GM12878 (cell line): ENCODE measurements around the gene CALD1. TPM values are rescaled to one million over a fixed set of nuclear protein-coding genes. Genes with fewer than 3 reads are reported as not detected.

Experiments used
- ASH2L ChIP-seq: fragments of 300-600, 200-600 bp; sonication (generic); IDR thresholded peaks from 2 replicates; pipeline ENCODE4 v1.6.1; 2017; ENCODE audit warnings: low read depth, mild to moderate bottlenecking, borderline replicate concordance
- BHLHE40 ChIP-seq, 2 experiments: fragments of 450-650 bp in 1 of 2; IDR thresholded peaks; 2 replicates each; pipeline ENCODE4 v1.6.1; 2011 to 2017; ENCODE audit warnings: low read depth in 2 of 2, borderline replicate concordance in 1 of 2, improper control_type of control experiment in 1 of 2, low read length in 1 of 2, mild to moderate bottlenecking in 1 of 2
- CBFB ChIP-seq: IDR thresholded peaks from 2 replicates; pipeline ENCODE4 v1.6.1; 2016; ENCODE audit warnings: antibody characterized with exemption, low read depth
- E4F1 ChIP-seq: fragments of 450-650 bp; IDR thresholded peaks from 2 replicates; pipeline ENCODE4 v1.6.1; 2018; ENCODE audit warnings: borderline replicate concordance, mild to moderate bottlenecking; ENCODE audit not compliant: partially characterized antibody
- GABPA ChIP-seq: IDR thresholded peaks from 2 replicates; pipeline ENCODE4 v1.6.1; 2014; ENCODE audit warnings: antibody characterized with exemption, low read depth, mild to moderate bottlenecking, inconsistent platforms
- IRF5 ChIP-seq: fragments of 450-650 bp; IDR thresholded peaks from 2 replicates; pipeline ENCODE4 v1.6.1; 2017; ENCODE audit warnings: borderline replicate concordance
- MTA3 ChIP-seq: IDR thresholded peaks from 2 replicates; pipeline ENCODE4 v1.6.1; 2012; ENCODE audit warnings: low read length, inconsistent platforms, borderline replicate concordance
- NFXL1 ChIP-seq: fragments of 450-650 bp; IDR thresholded peaks from 2 replicates; pipeline ENCODE4 v1.6.1; 2017; ENCODE audit warnings: antibody characterized with exemption, mild to moderate bottlenecking, borderline replicate concordance
- PRDM15 ChIP-seq: fragments of 450-650 bp; formaldehyde crosslinking; IDR thresholded peaks from 2 replicates; pipeline ENCODE4 v1.4.0; 2020; ENCODE audit warnings: mild to moderate bottlenecking, moderate library complexity
- SRF ChIP-seq, 2 experiments: IDR thresholded peaks; 2 replicates each; pipeline ENCODE4 v1.6.1; 2011; ENCODE audit warnings: low read depth in 2 of 2, low read length in 2 of 2, mild to moderate bottlenecking in 1 of 2, moderate library complexity in 1 of 2
- STAT3 ChIP-seq: IDR thresholded peaks from 2 replicates; pipeline ENCODE4 v1.6.1; 2011; ENCODE audit warnings: low read depth, low read length, improper control_type of control experiment
- WRNIP1 ChIP-seq: IDR thresholded peaks from 2 replicates; pipeline ENCODE4 v1.6.1; 2011; ENCODE audit warnings: low read depth, low read length, improper control_type of control experiment, borderline replicate concordance
- ZNF207 ChIP-seq: fragments of 450-650 bp; IDR thresholded peaks from 2 replicates; pipeline ENCODE4 v1.6.1; 2014; ENCODE audit warnings: antibody characterized with exemption, mild to moderate bottlenecking, borderline replicate concordance
- ZNF687 ChIP-seq: fragments of 450-650 bp; IDR thresholded peaks from 2 replicates; pipeline ENCODE4 v1.6.1; 2017; ENCODE audit warnings: mild to moderate bottlenecking, moderate library complexity
- polyA plus RNA-seq, 11 experiments: library from polyadenylated mRNA; depleted of rRNA in 4 of 11; unstranded in 6 of 11; stranded (reverse) in 5 of 11; fragments of >200 nt; fragmentation: Nextera tagmentation in 4 of 11; fragmentation: Illumina TruSeq in 1 of 11; extraction: Ambion mirVana in 4 of 11; extraction: Trizol in 1 of 11; gene quantifications; 1 replicate in 1 of 11; 2 replicates in 10 of 11; pipeline versions ENCODE4 v1.2.1 to v1.2.3, GENCODE V29; 2011 to 2016; ENCODE audit warnings: inconsistent platforms in 2 of 11, missing spikeins in 2 of 11, low read depth in 1 of 11
- total RNA-seq, 4 experiments: library from RNA; depleted of rRNA in 3 of 4; stranded (reverse); fragments of >200 nt in 3 of 4; fragmentation: Illumina TruSeq in 1 of 4; extraction: Trizol in 1 of 4; gene quantifications; 2 replicates each; pipeline versions ENCODE4 v1.2.1 to v1.2.3, GENCODE V29; 2013 to 2021

Gene CALD1
- total and polyA plus RNA-seq, 10 of the 15 experiments (the other 5 are each of a cell fraction or from before 2014, with no cell fraction given): 0.03 to 1.3 (median 0.22) TPM

- TF ChIP-seq PRDM15 (CRISPR knock-in tag) (no peak), CBFB (no peak), IRF5 (no peak), MTA3 (no peak), ASH2L (no peak), GABPA (no peak), NFXL1 (no peak), SRF (IDR thresholded peaks at IDR 0.05; ENCODE audit: low read depth in 2 of 2, low read length in 2 of 2) (no peak), WRNIP1 (no peak), E4F1 (no peak), ZNF207 (no peak), ZNF687 (no peak), STAT3 (no peak), BHLHE40 (IDR thresholded peaks at IDR 0.05; ENCODE audit: borderline replicate concordance in 1 of 2, low read depth in 2 of 2, low read length in 1 of 2) (no peak)
Measured at GRCh38 chr7:134737566-134738345, 41.7 kb upstream of the CALD1 start (continued).
